K562 (cell line): ENCODE data around the gene SIRPA.

Experiments used
- CTCF ChIP-seq, 3 experiments: IDR thresholded peaks in 2 of 3; conservative IDR thresholded peaks in 1 of 3; 2 replicates each; pipeline ENCODE4 v1.5.1; 2011 to 2012; ENCODE audit warnings: low read length in 3 of 3, mild to moderate bottlenecking in 3 of 3, control low read depth in 2 of 3, improper control_type of control experiment in 1 of 3, inconsistent platforms in 1 of 3, low read depth in 1 of 3, mixed read lengths in 1 of 3, moderate library complexity in 1 of 3; ENCODE audit not compliant: insufficient read depth in 2 of 3
- EZH2 ChIP-seq: IDR thresholded peaks from 2 replicates; pipeline ENCODE4 v1.6.1; 2012; ENCODE audit warnings: low read depth, mild to moderate bottlenecking, inconsistent platforms, low read length, borderline replicate concordance
- FOXK1 ChIP-seq: sonication (generic); formaldehyde crosslinking; IDR thresholded peaks from 2 replicates; pipeline ENCODE4 v1.8.0; 2022; ENCODE audit warnings: missing genetic modification reagents, mild to moderate bottlenecking, borderline replicate concordance
- GTF2F1 ChIP-seq: IDR thresholded peaks from 2 replicates; pipeline ENCODE4 v1.6.1; 2011; ENCODE audit warnings: low read depth, low read length, improper control_type of control experiment
- JUND ChIP-seq, 2 experiments: IDR thresholded peaks; 2 replicates in 1 of 2; 3 replicates in 1 of 2; pipeline ENCODE4 v1.6.1; 2011; ENCODE audit warnings: borderline replicate concordance in 2 of 2, low read depth in 2 of 2, low read length in 2 of 2, improper control_type of control experiment in 1 of 2, missing biosample characterization in 1 of 2, missing genetic modification characterization in 1 of 2, missing genetic modification reagents in 1 of 2
- RBM22 ChIP-seq: fragments of 200-400 bp; formaldehyde crosslinking; IDR thresholded peaks from 2 replicates; pipeline ENCODE4 v1.6.1; 2018; ENCODE audit warnings: low read length, low read depth; ENCODE audit not compliant: poor library complexity, severe bottlenecking
- TF ChIP-seq, protein P1 (sequence below), 2 experiments: fragments of 450-650 bp in 1 of 2; sonication (generic) in 1 of 2; formaldehyde crosslinking; conservative IDR thresholded peaks; 2 replicates each; pipeline versions ENCODE4 v1.4.0 to v1.8.1; 2020 to 2022; ENCODE audit warnings: mild to moderate bottlenecking in 1 of 2, missing genetic modification reagents in 1 of 2

DNA sequence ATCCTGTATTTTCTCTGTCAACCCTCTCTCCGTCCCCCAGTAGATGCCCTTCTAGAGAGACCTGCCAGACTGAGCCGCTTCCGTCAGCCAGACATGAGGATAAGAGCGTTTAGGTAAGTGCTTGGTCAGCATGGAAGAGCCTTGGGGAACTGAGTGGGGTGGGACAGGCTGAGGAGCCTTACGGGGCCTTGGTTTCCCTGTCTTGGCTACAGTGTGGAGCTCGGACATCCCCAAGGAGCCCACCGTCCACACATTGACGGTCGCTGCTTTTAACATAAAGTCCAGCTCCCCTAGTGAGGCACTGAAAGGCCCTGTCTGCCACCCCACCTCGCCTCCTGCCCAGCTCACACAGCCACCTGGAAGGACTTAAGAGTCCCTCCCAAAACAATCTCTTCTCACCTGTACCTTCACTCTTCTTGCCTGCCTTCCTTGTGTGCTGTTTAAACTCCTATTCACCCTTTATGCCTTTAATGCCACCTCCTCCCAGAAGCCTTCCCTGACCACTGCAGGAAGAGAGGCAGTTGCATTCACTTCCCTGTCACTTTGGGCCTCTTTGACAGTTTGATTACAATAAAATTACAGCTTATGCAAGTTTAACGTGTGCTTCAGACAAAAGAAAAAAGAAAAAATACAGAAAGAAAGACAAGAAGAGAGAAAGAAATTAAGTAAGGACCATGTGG is 56.4 kb downstream of the SIRPA start:
- no peak for TF ChIP-seq RBM22
- no peak for TF ChIP-seq FOXK1
- TF ChIP-seq, protein P1, sequence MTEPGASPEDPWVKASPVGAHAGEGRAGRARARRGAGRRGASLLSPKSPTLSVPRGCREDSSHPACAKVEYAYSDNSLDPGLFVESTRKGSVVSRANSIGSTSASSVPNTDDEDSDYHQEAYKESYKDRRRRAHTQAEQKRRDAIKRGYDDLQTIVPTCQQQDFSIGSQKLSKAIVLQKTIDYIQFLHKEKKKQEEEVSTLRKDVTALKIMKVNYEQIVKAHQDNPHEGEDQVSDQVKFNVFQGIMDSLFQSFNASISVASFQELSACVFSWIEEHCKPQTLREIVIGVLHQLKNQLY (CRISPR knock-in tag; conservative IDR thresholded peaks at IDR 0.05) = no peak
- no peak for TF ChIP-seq JUND (IDR thresholded peaks at IDR 0.05; ENCODE audit: borderline replicate concordance, low read depth, low read length)
- no peak for TF ChIP-seq JUND (tag; IDR thresholded peaks at IDR 0.05; ENCODE audit: borderline replicate concordance, low read depth, low read length)
- TF ChIP-seq GTF2F1 = no peak
- TF ChIP-seq EZH2 = no peak
- no peak for TF ChIP-seq CTCF (IDR thresholded peaks at IDR 0.05 in 2 of 3, conservative IDR thresholded peaks at IDR 0.05 in 1 of 3; ENCODE audit: insufficient read depth in 2 of 3, low read depth in 1 of 3, low read length in 3 of 3)
